DOHH2 (cell line): ENCODE measurements around the gene SHQ1.

ENCODE experiments used
- EZH2phosphoT487 ChIP-seq: fragments of 200-600 bp; sonication (generic); IDR thresholded peaks from 2 replicates; pipeline ENCODE4 v1.6.1; 2017; ENCODE audit warnings: borderline replicate concordance, mild to moderate bottlenecking, antibody characterized with exemption, low read length, moderate library complexity, mixed read lengths
- TF ChIP-seq, protein P1 (sequence below): fragments of 200-600 bp; sonication (generic); IDR thresholded peaks from one replicate; pipeline ENCODE4 v1.5.1; 2014; ENCODE audit warnings: antibody characterized with exemption, mild to moderate bottlenecking, low read depth, low read length; ENCODE audit not compliant: poor library complexity, severe bottlenecking

DNA sequence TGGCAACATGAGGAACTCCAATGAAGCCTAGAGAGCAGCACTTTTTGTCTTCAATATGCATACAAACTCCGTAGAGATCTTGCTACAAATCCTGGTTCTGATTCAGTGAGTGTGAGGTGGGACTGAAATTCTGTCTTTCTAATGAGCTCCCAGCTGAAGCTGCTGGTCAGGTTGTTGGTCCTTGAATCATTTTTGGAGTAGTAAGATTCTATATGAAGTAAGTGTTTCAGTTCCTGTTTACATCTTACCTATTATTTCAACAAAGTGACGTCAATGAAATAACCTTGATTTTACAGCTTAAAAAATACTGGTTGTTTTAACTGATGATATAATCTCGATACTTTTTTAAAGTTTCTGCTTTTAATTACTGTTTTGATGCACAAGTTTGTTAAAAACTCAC is 33.9 kb downstream of the SHQ1 start:
- TF ChIP-seq, protein P1, sequence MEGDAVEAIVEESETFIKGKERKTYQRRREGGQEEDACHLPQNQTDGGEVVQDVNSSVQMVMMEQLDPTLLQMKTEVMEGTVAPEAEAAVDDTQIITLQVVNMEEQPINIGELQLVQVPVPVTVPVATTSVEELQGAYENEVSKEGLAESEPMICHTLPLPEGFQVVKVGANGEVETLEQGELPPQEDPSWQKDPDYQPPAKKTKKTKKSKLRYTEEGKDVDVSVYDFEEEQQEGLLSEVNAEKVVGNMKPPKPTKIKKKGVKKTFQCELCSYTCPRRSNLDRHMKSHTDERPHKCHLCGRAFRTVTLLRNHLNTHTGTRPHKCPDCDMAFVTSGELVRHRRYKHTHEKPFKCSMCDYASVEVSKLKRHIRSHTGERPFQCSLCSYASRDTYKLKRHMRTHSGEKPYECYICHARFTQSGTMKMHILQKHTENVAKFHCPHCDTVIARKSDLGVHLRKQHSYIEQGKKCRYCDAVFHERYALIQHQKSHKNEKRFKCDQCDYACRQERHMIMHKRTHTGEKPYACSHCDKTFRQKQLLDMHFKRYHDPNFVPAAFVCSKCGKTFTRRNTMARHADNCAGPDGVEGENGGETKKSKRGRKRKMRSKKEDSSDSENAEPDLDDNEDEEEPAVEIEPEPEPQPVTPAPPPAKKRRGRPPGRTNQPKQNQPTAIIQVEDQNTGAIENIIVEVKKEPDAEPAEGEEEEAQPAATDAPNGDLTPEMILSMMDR = no peak
- TF ChIP-seq EZH2phosphoT487 = no peak
